HG02981 (cell line): ENCODE data around the gene C8G.

Experiments used
- ATAC-seq: cut with Tn5 transposase; IDR thresholded peaks from one replicate; pipeline ENCODE4 v1.9.1; 2021; ENCODE audit warnings: mild to moderate bottlenecking, moderate library complexity; ENCODE audit not compliant: unreplicated experiment

The C8G gene

DNA sequence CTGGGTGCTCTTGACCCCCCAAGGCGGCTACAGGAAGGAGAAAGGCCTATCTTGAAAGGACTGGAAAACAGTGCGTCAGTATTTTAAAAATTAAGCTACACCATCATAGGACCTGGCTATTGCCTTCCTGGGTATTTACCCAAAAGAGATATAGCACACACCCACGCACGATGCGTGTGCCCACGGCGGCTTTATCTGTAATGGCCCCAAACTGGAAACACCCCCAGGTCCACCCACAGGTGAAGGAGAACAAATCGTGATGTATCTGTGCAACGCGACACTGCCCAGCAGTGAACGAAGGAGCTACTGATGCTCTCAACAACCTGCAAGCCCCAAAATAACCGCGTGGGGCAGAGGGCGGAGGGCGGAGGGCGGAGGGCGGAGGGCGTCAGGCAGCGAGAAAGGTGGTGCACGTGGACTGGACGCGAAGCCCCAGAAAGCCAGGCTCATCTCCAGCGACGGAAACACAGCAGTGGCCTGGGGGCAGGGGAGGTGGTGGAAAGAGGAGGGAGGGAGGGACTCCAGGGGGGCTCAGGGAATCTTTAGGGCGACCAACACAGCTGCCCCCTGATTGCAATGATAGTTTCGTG lies 19.9 kb downstream of the C8G start:
- ATAC-seq = no peak

DNA sequence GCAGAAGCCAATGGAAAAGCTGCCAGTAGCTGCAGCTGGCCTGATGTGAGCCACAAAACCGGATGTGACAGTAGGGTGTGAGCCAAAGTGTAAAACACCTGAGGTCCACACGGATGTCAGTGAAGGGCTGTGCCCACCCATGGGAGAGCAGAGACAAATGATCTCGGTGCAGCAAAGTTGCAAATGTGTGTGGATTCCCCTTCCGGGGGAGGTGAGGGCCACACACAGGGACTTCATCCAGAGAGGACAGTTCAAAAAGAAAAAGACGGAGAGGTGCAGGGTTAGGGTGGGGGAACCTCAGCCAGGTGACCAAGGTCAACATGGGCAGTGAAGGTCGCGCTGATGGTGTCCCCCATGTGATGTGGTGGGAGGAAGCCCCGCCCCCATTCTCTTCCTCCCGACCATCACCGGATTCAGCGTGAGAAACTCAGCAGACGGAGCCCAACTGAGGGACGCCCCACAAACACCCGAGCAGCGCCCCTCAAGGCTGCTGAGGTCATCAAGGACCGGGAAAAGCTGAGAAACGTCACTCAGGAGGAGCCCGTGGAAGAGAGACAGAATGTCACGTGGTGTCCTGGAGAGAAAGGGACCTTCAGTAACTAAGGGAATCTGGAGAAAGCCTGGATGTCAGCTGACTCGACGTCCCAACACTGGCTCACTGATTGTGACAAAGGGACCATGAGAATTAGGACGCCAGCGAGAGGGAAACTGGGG lies 20.9 kb downstream of the C8G start:
- no peak for ATAC-seq

DNA sequence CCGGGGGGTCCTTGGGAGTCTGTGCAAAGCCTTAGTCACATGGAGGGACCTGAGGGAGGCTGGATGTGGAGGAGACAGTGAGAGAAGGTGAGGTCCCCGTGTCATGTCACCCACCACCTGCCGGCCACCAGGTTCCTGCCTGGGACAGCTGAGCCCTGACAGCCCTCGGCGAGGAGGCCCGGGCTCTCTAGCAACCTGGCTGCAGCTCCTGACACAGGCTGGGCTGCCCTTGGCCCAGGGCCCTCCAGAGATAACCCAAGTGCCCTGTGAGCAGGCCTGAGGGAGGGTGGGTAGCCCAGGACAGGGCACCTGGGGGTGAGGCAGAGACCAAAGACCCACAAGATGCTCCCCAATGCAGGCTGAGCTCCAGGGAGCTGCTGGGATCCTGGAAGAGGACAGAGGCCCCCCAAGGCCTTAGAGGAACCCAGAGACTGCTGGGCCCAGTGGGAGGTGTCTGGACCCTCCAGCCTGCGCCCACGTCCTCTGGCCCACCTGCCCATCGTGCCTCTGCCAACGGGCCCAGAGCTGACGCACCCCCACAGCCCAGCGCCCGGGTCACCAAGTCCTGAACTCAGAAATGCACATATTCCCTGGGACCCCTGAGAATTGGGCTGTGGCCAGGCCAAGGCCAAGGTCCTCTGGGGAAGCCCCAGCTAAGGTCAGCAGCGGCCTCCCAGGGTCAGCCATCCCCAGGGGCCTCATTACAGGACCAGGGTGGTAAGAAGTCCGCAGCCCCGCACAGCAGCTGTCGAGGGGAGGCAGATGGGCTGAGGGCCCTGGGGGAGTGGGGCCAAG lies 23.5 kb downstream of the C8G start:
- ATAC-seq = no peak

GRCh38 chr9:136969150-136969549 lies 24.1 kb downstream of the C8G start:
- ATAC-seq = no peak

GRCh38 chr9:136969774-136970173 lies 24.7 kb downstream of the C8G start:
- no peak for ATAC-seq

DNA sequence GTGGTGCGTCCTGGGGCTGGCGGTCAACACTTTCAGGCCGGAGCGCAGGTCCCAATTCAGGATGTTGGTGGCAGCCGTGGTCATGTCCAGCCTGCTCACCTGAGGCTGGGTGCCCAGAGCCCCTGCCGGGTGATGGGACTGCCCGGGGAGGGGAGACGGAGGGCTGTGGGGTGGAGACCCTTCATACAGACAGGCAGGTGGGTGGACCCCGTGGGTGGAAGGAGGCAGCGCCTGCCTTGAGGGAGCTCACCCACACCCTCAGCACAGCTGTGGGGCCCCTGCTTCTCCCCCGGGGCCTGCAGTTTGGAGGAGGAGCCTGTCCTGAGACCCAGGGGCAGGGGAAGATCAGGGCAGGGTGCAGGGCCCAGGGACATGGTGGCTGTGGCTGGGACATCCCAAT lies 25.3 kb downstream of the C8G start:
- no peak for ATAC-seq

GRCh38 chr9:136971746-136972145 lies 26.7 kb downstream of the C8G start:
- no peak for ATAC-seq

- ATAC-seq = no peak
These were observed 27.3 kb downstream of the C8G start for GRCh38 chr9:136972335-136972734.

DNA sequence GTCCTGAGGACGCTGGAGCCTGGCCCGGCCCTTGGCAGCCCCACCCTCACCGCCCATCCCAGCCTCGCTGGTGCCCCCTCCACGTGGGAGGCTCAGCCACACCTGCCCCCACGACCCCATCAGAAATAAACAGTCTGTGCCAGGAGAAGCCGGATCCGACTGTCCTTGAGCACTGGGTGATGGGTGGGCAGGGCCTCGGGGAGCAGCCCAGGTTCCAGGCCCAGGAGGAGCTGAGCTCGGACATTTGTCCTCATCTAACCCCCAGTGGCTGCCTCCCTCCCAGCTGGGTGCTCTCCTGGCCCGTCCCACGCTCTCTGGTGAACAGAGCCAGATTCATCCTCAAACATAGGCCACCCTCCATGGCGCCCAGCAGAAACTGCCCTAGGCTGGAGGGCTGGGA lies 27.7 kb downstream of the C8G start:
- no peak for ATAC-seq

GRCh38 chr9:136973618-136974617 lies 28.9 kb downstream of the C8G start:
- no peak for ATAC-seq

- ATAC-seq = no peak
These were observed 29.9 kb downstream of the C8G start for GRCh38 chr9:136974817-136975535.

- ATAC-seq = no peak
These were observed 30.6 kb downstream of the C8G start for GRCh38 chr9:136975644-136976043.

- ATAC-seq = no peak
These were observed 32.2 kb downstream of the C8G start, which contains the start of gene PTGDS for GRCh38 chr9:136977223-136977622. TSS of gene PTGDS (plus strand) at chr9:136977504. CDS start at chr9:136977579, 75 bp downstream.

GRCh38 chr9:136977649-136978072 lies 32.6 kb downstream of the C8G start:
- ATAC-seq = no peak

GRCh38 chr9:136978073-136978864 lies 33.2 kb downstream of the C8G start:
- ATAC-seq = no peak

GRCh38 chr9:136978865-136979544 lies 34.0 kb downstream of the C8G start:
- ATAC-seq = no peak

- no peak for ATAC-seq
These were observed 34.9 kb downstream of the C8G start for GRCh38 chr9:136979769-136980587.
